HepG2 (cell line): ENCODE data around the gene TMEM150C. TPM values are rescaled to one million over a fixed set of nuclear protein-coding genes. Genes with fewer than 3 reads are reported as not detected.

Experiments used
- ATAC-seq: fragments of 200-7000 bp; cut with Tn5 transposase; 3 replicates; pipeline ENCODE4 v1.9.1; 2020; ENCODE audit warnings: mild to moderate bottlenecking, moderate library complexity
- BruUV-seq: library from RNA; stranded (reverse); fragments of 400-500 nt; replicated peaks from 2 replicates; lab custom pipeline; 2021; lab: Mats Ljungman, UMichigan
- CTCF ChIA-PET: fragments of 300-600 bp; formaldehyde crosslinking; extraction: SDS; loops from one replicate; lab custom pipeline; 2021; ENCODE audit warnings: low total read pairs, inconsistent platforms, low intra/inter-chr PET ratio; lab: Yijun Ruan, JAX
- POLR2A ChIA-PET: fragments of 350-600 bp; sonication (Branson Sonifier 250); formaldehyde crosslinking; loops from one replicate; lab custom pipeline; 2020; ENCODE audit warnings: antibody characterized with exemption, inconsistent platforms; lab: Yijun Ruan, JAX
- DNase-seq: peaks from one replicate; pipeline ENCODE4 v3.0.0-alpha.2; 2015; ENCODE audit warnings: low spot score
- FAIRE-seq: peaks from 3 replicates; lab custom pipeline; 2011; peaks lifted over from hg19 to GRCh38; lab: Jason Lieb, UNC
- H2AFZ ChIP-seq: one replicate; pipeline ENCODE4 v1.6.1; 2011; ENCODE audit warnings: low read length, inconsistent platforms
- H3K27ac ChIP-seq: fragments of 300-600 bp; 3 replicates; pipeline ENCODE4 v1.8.0; 2011; ENCODE audit warnings: mixed run types, mild to moderate bottlenecking, mixed read lengths, low read length, inconsistent platforms; ENCODE audit not compliant: insufficient read depth; ENCODE audit errors: extremely low read length
- H3K27me3 ChIP-seq, 2 experiments: fragments of 200-600 bp in 1 of 2; 2 replicates in 1 of 2; 3 replicates in 1 of 2; pipeline versions ENCODE4 v1.6.0 to v1.8.0; 2011; ENCODE audit warnings: low read length in 2 of 2, mild to moderate bottlenecking in 2 of 2, moderate library complexity in 2 of 2, inconsistent platforms in 1 of 2; ENCODE audit not compliant: insufficient read depth in 2 of 2, control insufficient read depth in 1 of 2
- H3K36me3 ChIP-seq, 2 experiments: fragments of 200-600 bp in 1 of 2; replicated peaks in 1 of 2; 2 replicates in 1 of 2; 3 replicates in 1 of 2; pipeline versions ENCODE4 v1.5.1 to v1.8.0; 2011; ENCODE audit warnings: low read length in 2 of 2, inconsistent platforms in 1 of 2; ENCODE audit not compliant: insufficient read depth in 2 of 2, control insufficient read depth in 1 of 2
- H3K4me1 ChIP-seq: 2 replicates; pipeline ENCODE4 v1.5.1; 2012; ENCODE audit warnings: low read length, inconsistent platforms; ENCODE audit not compliant: insufficient read depth
- H3K4me2 ChIP-seq: 2 replicates; pipeline ENCODE4 v1.6.0; 2011; ENCODE audit warnings: low read depth, low read length, inconsistent platforms
- H3K4me3 ChIP-seq, 3 experiments: fragments of 200-600 bp in 1 of 3; sonication (generic), shearing (Covaris generic) in 1 of 3; replicated peaks in 1 of 3; 2 replicates each; pipeline ENCODE4 v1.5.1; 2011 to 2016; ENCODE audit warnings: low read length in 3 of 3, inconsistent platforms in 2 of 3, low read depth in 2 of 3, mild to moderate bottlenecking in 2 of 3, control low read depth in 1 of 3, mixed read lengths in 1 of 3; ENCODE audit not compliant: insufficient read depth in 1 of 3
- H3K79me2 ChIP-seq: one replicate; pipeline ENCODE4 v1.6.1; 2011; ENCODE audit warnings: low read length, inconsistent platforms; ENCODE audit not compliant: insufficient read depth
- H3K9ac ChIP-seq: 2 replicates; pipeline ENCODE4 v1.6.0; 2011; ENCODE audit warnings: mild to moderate bottlenecking, low read depth, low read length, inconsistent platforms; ENCODE audit not compliant: insufficient read depth
- H3K9me3 ChIP-seq: 2 replicates; pipeline ENCODE4 v1.5.1; 2012; ENCODE audit warnings: mild to moderate bottlenecking, low read length
- H4K20me1 ChIP-seq: 2 replicates; pipeline ENCODE4 v1.6.0; 2011; ENCODE audit warnings: inconsistent platforms, mild to moderate bottlenecking, low read length, moderate library complexity; ENCODE audit not compliant: insufficient read depth
- BCL3 ChIP-seq: sonication (generic); formaldehyde crosslinking; IDR thresholded peaks from 2 replicates; pipeline ENCODE4 v1.5.1; 2020; ENCODE audit warnings: mild to moderate bottlenecking, missing genetic modification reagents, moderate library complexity
- BCL6 ChIP-seq: IDR thresholded peaks from 2 replicates; pipeline ENCODE4 v1.6.1; 2016; ENCODE audit warnings: missing genetic modification reagents, missing compliant biosample characterization
- EHMT2 ChIP-seq: fragments of 200-600 bp; sonication (generic); IDR thresholded peaks from 2 replicates; pipeline ENCODE4 v1.7.0; 2017; ENCODE audit warnings: antibody characterized with exemption, low read depth, low read length, borderline replicate concordance
- FOXO1 ChIP-seq: sonication (generic); formaldehyde crosslinking; IDR thresholded peaks from 2 replicates; pipeline ENCODE4 v1.4.0; 2020; ENCODE audit warnings: missing genetic modification reagents
- MAX ChIP-seq: IDR thresholded peaks from 2 replicates; pipeline ENCODE4 v1.6.1; 2012; ENCODE audit warnings: inconsistent platforms
- ONECUT2 ChIP-seq: sonication (generic); formaldehyde crosslinking; IDR thresholded peaks from 2 replicates; pipeline ENCODE4 v1.4.0; 2020; ENCODE audit warnings: missing genetic modification reagents
- REXO4 ChIP-seq: sonication (generic); formaldehyde crosslinking; IDR thresholded peaks from 2 replicates; pipeline ENCODE4 v1.8.0; 2022; ENCODE audit warnings: missing genetic modification reagents, mild to moderate bottlenecking, borderline replicate concordance
- TEAD3 ChIP-seq: optimal IDR thresholded peaks from 2 replicates; pipeline ENCODE3; 2016; ENCODE audit warnings: borderline replicate concordance
- TP53 ChIP-seq: sonication (generic); formaldehyde crosslinking; conservative IDR thresholded peaks from 2 replicates; pipeline ENCODE4 v1.4.0; 2020; ENCODE audit warnings: missing genetic modification reagents
- ZNF652 ChIP-seq: IDR thresholded peaks from 2 replicates; pipeline ENCODE4 v1.6.1; 2016; ENCODE audit warnings: low read depth, borderline replicate concordance
- ZNF891 ChIP-seq: sonication (generic); formaldehyde crosslinking; IDR thresholded peaks from 2 replicates; pipeline ENCODE4 v1.5.0; 2020; ENCODE audit warnings: mild to moderate bottlenecking, missing genetic modification reagents
- WGBS: methylation state at CpG from one replicate; pipeline ENCODE4 v1.1.6; 2017; ENCODE audit warnings: low lambda C conversion rate; 5-methylcytosine and 5-hydroxymethylcytosine counted together
- in situ Hi-C: cut with HindIII; loops from 2 replicates; pipeline ENCODE4 v1.10.0; 2017; ENCODE audit warnings: low pct_unique_long_range_greater_than_20kb; ENCODE audit not compliant: extremely low pct_ligation_motif_present
- intact Hi-C: fragments of 100-400 bp; cut with micrococcal nuclease; formaldehyde crosslinking; loops from one replicate; pipeline ENCODE4 v1.10.0; 2022; ENCODE audit not compliant: unreplicated experiment
- polyA plus RNA-seq, 8 experiments: library from polyadenylated mRNA; depleted of rRNA in 3 of 8; stranded (reverse) in 7 of 8; unstranded in 1 of 8; fragments of >200 nt; fragmentation: Illumina TruSeq in 4 of 8; extraction: Trizol in 4 of 8; gene quantifications; 2 replicates each; pipeline versions ENCODE4 v1.2.1 to v1.2.3, GENCODE V29; 2011 to 2016; ENCODE audit warnings: low read depth in 4 of 8, missing spikeins in 1 of 8, mixed read lengths in 1 of 8; ENCODE audit not compliant: insufficient read depth in 1 of 8
- total RNA-seq, 5 experiments: library from RNA; depleted of rRNA; stranded (reverse); fragments of >200 nt; fragmentation: Illumina TruSeq; extraction: Trizol; gene quantifications; 2 replicates each; pipeline ENCODE4 v1.2.3, GENCODE V29; 2016; ENCODE audit warnings: low read depth in 1 of 5
- TF ChIP-seq, protein P1 (sequence below): sonication (generic); formaldehyde crosslinking; conservative IDR thresholded peaks from 2 replicates; pipeline ENCODE4 v1.4.0; 2020; ENCODE audit warnings: missing genetic modification reagents

The TMEM150C gene
- total and polyA plus RNA-seq, 2 of the 13 experiments (the other 11 are each of a cell fraction or from before 2014, with no cell fraction given) = 0.33 to 0.42 TPM

GRCh38 chr4:82584931-82585330 is 23.1 kb upstream of the TMEM150C start (continued):
- no peak for TF ChIP-seq TEAD3 (CRISPR knock-in tag)
- no peak for TF ChIP-seq REXO4
- TF ChIP-seq MAX = no peak
- TF ChIP-seq BCL3 (CRISPR knock-in tag) = no peak
- TF ChIP-seq BCL6 = no peak
- TF ChIP-seq, protein P1, sequence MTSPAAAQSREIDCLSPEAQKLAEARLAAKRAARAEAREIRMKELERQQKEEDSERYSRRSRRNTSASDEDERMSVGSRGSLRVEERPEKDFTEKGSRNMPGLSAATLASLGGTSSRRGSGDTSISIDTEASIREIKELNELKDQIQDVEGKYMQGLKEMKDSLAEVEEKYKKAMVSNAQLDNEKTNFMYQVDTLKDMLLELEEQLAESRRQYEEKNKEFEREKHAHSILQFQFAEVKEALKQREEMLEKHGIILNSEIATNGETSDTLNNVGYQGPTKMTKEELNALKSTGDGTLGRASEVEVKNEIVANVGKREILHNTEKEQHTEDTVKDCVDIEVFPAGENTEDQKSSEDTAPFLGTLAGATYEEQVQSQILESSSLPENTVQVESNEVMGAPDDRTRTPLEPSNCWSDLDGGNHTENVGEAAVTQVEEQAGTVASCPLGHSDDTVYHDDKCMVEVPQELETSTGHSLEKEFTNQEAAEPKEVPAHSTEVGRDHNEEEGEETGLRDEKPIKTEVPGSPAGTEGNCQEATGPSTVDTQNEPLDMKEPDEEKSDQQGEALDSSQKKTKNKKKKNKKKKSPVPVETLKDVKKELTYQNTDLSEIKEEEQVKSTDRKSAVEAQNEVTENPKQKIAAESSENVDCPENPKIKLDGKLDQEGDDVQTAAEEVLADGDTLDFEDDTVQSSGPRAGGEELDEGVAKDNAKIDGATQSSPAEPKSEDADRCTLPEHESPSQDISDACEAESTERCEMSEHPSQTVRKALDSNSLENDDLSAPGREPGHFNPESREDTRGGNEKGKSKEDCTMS (CRISPR knock-in tag) = no peak
- no peak for TF ChIP-seq ZNF891 (CRISPR knock-in tag)

GRCh38 chr4:82583897-82584587 is 22.3 kb upstream of the TMEM150C start:
- peaks cover 22% of the 10 kb centered on the region for H3K4me1 ChIP-seq
- H3K27ac ChIP-seq = no peak overlapping the region
- H4K20me1 ChIP-seq = no peaks in the 10 kb centered on the region
- BruUV-seq = no TSS peak
- TF ChIP-seq TP53 (no peak), ZNF652 (CRISPR knock-in tag) (peak; percentile 62; the same call in 1 of the 2 replicates), FOXO1 (CRISPR knock-in tag) (no peak), ONECUT2 (CRISPR knock-in tag) (0 out of 2 replicates have a peak, but pooled peaks have one; percentile 19), EHMT2 (no peak)
- DNase-seq (no peak), FAIRE-seq (no peak), ATAC-seq (peak; percentile 39; the same call in 1 of the 3 replicates)
- H3K9me3 ChIP-seq = no peaks in the 10 kb centered on the region
- in situ Hi-C loops (no loop called here), intact Hi-C loops (no loop called here)
- H3K4me3 ChIP-seq = no peak overlapping the region; a peak in 1 of 6 replicates
- H3K4me2 ChIP-seq = peak overlapping the region; percentile 26; the same call in 1 of the 2 replicates
- no peak overlapping the region for H3K9ac ChIP-seq
- H2AFZ ChIP-seq = no peak overlapping the region
- ChIA-PET CTCF (no interaction called here), POLR2A (no interaction called here)
- 1% methylated on average over 5 of the region's 5 CpGs for WGBS
- H3K27me3 ChIP-seq = peaks cover 0 to 2% of the 10 kb centered on the region in 2 experiments; a peak in 1 of 5 replicates
- no peaks in the 10 kb centered on the region for H3K79me2 ChIP-seq
- no peaks in the 10 kb centered on the region for H3K36me3 ChIP-seq
